ENCODE data around the gene CRYBB3. TPM values are rescaled to one million over a fixed set of nuclear protein-coding genes. Genes with fewer than 3 reads are reported as not detected.

CRYBB3 gene
- total and polyA plus RNA-seq, 9 of the 15 experiments (the other 6 are each of a cell fraction or from before 2014, with no cell fraction given), result not detected

DNA sequence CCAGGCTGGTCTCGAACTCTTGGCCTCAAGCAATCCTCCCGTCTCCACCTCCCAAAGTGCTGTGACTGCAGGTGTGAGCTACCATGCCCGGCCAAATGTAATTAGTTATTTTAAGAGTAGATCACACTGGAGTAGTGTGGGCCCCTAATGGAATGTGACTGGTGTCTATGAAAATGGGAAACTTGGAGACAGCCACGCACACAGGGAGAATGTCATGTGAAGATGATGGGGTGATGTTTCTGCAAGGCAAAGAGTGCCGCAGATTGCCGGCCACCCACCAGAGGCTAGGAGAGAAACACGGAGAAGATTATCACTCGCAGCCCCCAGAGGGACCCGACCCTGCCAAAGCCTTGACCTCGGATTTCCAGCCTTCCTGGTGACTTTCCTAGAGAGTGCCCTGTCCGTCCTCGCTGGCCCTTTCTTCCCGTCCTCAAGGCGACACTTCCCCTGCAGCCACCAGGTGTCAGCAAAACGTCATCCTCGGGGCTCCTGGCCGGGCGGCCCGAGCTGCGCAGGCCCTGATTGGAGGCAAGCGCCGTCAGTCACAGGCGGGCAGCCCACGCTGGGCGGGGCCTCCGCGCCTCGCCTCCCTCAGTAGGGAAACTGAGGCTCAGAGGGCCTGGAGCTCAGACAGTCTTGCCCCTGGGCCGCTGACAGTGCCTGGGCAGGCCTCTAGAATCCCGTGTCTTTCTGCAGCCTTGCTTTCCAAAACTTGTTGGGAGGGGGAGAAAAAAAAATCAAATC lies 36.1 kb downstream of the CRYBB3 start:
- Histone ChIP-seq H3K4me3 (no peak overlapping the region), H3K27ac (ENCODE audit: extremely low read depth, low read depth, low read length) (no peak overlapping the region), H3K27me3 (ENCODE audit: control insufficient read depth in 2 of 2, insufficient read depth in 2 of 2, low read length in 2 of 2) (no peaks in the 10 kb centered on the region), H3K36me3 (ENCODE audit: control insufficient read depth, insufficient read depth, low read length) (no peaks in the 10 kb centered on the region), H3K79me2 (ENCODE audit: control insufficient read depth, insufficient read depth, low read length) (no peaks in the 10 kb centered on the region), H2AFZ (ENCODE audit: low read depth, low read length) (no peak overlapping the region), H3K9me3 (replicated peaks; ENCODE audit: control insufficient read depth, insufficient read depth, low read depth, low read length) (no peaks in the 10 kb centered on the region), H3K9ac (ENCODE audit: insufficient read depth in 1 of 2, low read depth in 2 of 2, low read length in 2 of 2) (no peak overlapping the region), H3K4me2 (ENCODE audit: insufficient read depth, low read length) (no peak overlapping the region), H4K20me1 (replicated peaks; ENCODE audit: control insufficient read depth, insufficient read depth, low read length) (no peaks in the 10 kb centered on the region), H3K9me1 (ENCODE audit: control insufficient read depth, insufficient read depth, low read length) (no peaks in the 10 kb centered on the region), H3K4me1 (replicated peaks in 1 of 2; ENCODE audit: control insufficient read depth in 2 of 2, insufficient read depth in 2 of 2, low read length in 2 of 2) (peaks cover 0 to 5% of the 10 kb centered on the region in 2 experiments; a peak in 1 of 5 replicates)
- in situ Hi-C loops (cut with MboI) (loop anchor here (10.0 kb wide), 1 partner anchor 99 kb away; no protein-coding TSS in a partner anchor), intact Hi-C loops (cut with micrococcal nuclease) (loop anchor here (5.0 to 10.0 kb wide), 2 partner anchors 97 to 469 kb away; no protein-coding TSS in a partner anchor)
- BruUV-seq (replicated peaks), result no TSS peak
- DNase-seq (ENCODE audit: extremely low read depth in 1 of 4, low spot score in 3 of 4), result peak; percentile 84 to 100 (median 99)
- CTCF ChIA-PET (ENCODE audit: low intra/inter-chr PET ratio), result no interaction called here
- peak; percentile 75 for FAIRE-seq
- peak; percentile 100 for ATAC-seq
- whole genome bisulfite sequencing (ENCODE audit: insufficient coverage, low coverage, missing lambda C conversion rate), result under 1% methylated on average over 27 of the region's 30 CpGs
- POLR2A ChIA-PET, result no interaction called here
- no peak for TF ChIP-seq ATF1 (CRISPR knock-in tag; IDR thresholded peaks at IDR 0.05)
- peak; percentile 43; the same call in 1 of the 2 replicates for TF ChIP-seq ATF1 (tag; IDR thresholded peaks at IDR 0.05)
- TF ChIP-seq ZNF436 (CRISPR knock-in tag; IDR thresholded peaks at IDR 0.05), result no peak
- TF ChIP-seq REST (IDR thresholded peaks at IDR 0.05; ENCODE audit: borderline replicate concordance), result peak; percentile 76; the same call in 1 of the 2 replicates
- no peak for TF ChIP-seq REST (CRISPR knock-in tag; IDR thresholded peaks at IDR 0.05; ENCODE audit: low read depth)
- peak; percentile 97 for TF ChIP-seq CXXC5 (CRISPR knock-in tag; IDR thresholded peaks at IDR 0.05)
- TF ChIP-seq CREM (IDR thresholded peaks at IDR 0.05; ENCODE audit: low read depth), result peak; percentile 60
- TF ChIP-seq, protein P1, sequence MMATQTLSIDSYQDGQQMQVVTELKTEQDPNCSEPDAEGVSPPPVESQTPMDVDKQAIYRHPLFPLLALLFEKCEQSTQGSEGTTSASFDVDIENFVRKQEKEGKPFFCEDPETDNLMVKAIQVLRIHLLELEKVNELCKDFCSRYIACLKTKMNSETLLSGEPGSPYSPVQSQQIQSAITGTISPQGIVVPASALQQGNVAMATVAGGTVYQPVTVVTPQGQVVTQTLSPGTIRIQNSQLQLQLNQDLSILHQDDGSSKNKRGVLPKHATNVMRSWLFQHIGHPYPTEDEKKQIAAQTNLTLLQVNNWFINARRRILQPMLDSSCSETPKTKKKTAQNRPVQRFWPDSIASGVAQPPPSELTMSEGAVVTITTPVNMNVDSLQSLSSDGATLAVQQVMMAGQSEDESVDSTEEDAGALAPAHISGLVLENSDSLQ (IDR thresholded peaks at IDR 0.05), result peak; percentile 99
- TF ChIP-seq, protein P2, sequence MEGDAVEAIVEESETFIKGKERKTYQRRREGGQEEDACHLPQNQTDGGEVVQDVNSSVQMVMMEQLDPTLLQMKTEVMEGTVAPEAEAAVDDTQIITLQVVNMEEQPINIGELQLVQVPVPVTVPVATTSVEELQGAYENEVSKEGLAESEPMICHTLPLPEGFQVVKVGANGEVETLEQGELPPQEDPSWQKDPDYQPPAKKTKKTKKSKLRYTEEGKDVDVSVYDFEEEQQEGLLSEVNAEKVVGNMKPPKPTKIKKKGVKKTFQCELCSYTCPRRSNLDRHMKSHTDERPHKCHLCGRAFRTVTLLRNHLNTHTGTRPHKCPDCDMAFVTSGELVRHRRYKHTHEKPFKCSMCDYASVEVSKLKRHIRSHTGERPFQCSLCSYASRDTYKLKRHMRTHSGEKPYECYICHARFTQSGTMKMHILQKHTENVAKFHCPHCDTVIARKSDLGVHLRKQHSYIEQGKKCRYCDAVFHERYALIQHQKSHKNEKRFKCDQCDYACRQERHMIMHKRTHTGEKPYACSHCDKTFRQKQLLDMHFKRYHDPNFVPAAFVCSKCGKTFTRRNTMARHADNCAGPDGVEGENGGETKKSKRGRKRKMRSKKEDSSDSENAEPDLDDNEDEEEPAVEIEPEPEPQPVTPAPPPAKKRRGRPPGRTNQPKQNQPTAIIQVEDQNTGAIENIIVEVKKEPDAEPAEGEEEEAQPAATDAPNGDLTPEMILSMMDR (IDR thresholded peaks at IDR 0.05 in 2 of 3, conservative IDR thresholded peaks at IDR 0.05 in 1 of 3; ENCODE audit: insufficient read depth in 2 of 3, low read depth in 1 of 3, low read length in 3 of 3), result peak; percentile 74 to 85 (median 84)
- TF ChIP-seq NFYB (IDR thresholded peaks at IDR 0.05; ENCODE audit: extremely low read depth, insufficient read length), result peak; percentile 85

Measured in K562 (cell line).